ENCODE measurements around the gene ARMC7.

DNA sequence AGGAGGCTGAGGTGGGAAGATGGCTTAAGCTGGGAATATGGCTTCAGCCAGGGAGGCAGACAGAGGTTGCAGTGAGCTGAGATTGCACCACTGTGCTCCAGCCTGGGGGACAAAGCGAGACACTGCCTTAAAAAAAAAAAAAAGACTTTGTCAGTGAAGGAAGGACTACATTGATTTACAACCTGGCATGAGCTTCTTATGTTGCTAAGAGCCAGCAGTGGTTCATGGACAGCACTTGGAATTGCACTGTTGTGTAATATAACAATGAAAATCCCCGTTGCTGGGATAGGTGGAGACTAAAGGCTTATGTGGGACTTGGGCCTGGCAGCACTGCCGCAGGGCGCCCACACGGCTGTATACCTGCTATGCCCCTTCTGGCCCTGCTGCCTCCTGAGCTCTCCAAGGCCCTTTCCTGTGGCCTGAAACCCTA, 36.1 kb upstream of the ARMC7 start:
- TF ChIP-seq CTCF (conservative IDR thresholded peaks at IDR 0.05; ENCODE audit: low read length) (no peak), EZH2phosphoT487 (IDR thresholded peaks at IDR 0.05; ENCODE audit: borderline replicate concordance) (no peak)
